Sigmoid colon (tissue), 3 donors: ENCODE data around the gene RPTOR.

Experiments used
- POLR2A ChIP-seq, 2 donors: fragments of 450-650 bp; IDR thresholded peaks; one replicate each; pipeline ENCODE4 v1.6.1; 2016; ENCODE audit warnings: antibody characterized with exemption in 2 of 2, mild to moderate bottlenecking in 2 of 2, moderate library complexity in 2 of 2
- TF ChIP-seq, protein P1 (sequence below), 4 experiments: fragments of 450-650 bp in 3 of 4; fragments of 200-600 bp in 1 of 4; IDR thresholded peaks; one replicate each; pipeline ENCODE4 v1.5.1; 2016 to 2019; ENCODE audit warnings: antibody characterized with exemption in 4 of 4, mild to moderate bottlenecking in 3 of 4, moderate library complexity in 2 of 4

DNA sequence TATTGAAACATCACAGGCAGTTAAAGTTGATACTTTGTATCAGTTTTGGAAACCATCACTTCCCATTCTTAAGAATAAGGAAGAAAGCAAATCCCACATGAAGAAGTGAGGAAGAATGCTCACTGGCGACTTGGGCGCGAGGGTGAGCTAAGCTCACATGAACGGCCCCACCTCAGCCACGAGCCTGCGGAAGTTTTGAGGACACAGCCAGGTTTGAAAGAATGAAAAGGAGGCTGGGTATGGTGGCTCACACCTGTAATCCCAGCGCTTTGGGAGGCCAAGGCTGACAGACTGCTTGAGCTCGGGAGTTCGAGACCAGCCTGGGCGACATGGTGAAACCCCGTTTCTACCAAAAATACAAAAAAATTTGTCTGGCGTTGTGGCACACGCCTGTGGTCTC is 336.7 kb downstream of the RPTOR start:
- TF ChIP-seq POLR2A (IDR thresholded peaks at IDR 0.05) = no peak
- TF ChIP-seq, protein P1, sequence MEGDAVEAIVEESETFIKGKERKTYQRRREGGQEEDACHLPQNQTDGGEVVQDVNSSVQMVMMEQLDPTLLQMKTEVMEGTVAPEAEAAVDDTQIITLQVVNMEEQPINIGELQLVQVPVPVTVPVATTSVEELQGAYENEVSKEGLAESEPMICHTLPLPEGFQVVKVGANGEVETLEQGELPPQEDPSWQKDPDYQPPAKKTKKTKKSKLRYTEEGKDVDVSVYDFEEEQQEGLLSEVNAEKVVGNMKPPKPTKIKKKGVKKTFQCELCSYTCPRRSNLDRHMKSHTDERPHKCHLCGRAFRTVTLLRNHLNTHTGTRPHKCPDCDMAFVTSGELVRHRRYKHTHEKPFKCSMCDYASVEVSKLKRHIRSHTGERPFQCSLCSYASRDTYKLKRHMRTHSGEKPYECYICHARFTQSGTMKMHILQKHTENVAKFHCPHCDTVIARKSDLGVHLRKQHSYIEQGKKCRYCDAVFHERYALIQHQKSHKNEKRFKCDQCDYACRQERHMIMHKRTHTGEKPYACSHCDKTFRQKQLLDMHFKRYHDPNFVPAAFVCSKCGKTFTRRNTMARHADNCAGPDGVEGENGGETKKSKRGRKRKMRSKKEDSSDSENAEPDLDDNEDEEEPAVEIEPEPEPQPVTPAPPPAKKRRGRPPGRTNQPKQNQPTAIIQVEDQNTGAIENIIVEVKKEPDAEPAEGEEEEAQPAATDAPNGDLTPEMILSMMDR (IDR thresholded peaks at IDR 0.05) = no peak
